ENCODE results near the gene YIF1B.
"Not testable (repeated sequence)": the region's sequence is repeated elsewhere in the genome, so short reads cannot be mapped to it uniquely, and the experiment has no call there.

Gene YIF1B, protein sequence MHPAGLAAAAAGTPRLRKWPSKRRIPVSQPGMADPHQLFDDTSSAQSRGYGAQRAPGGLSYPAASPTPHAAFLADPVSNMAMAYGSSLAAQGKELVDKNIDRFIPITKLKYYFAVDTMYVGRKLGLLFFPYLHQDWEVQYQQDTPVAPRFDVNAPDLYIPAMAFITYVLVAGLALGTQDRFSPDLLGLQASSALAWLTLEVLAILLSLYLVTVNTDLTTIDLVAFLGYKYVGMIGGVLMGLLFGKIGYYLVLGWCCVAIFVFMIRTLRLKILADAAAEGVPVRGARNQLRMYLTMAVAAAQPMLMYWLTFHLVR

GRCh38 chr19:38315657-38316476, at the start of gene YIF1B:
TSS of gene YIF1B (minus strand) at chr19:38315947. CDS start at chr19:38315917, 30 bp downstream.
- Histone ChIP-seq H3K27ac (ENCODE audit: low read depth, low read length) (peak within 1 kb of the TSS; percentile 94), H3K27me3 (ENCODE audit: control insufficient read depth in 5 of 5, insufficient read depth in 4 of 5, low read length in 5 of 5) (peaks cover 0 to 4% (median 0%) of the 10 kb centered on the region in 5 donors), H3K9ac (ENCODE audit: low read length in 5 of 5) (peak within 1 kb of the TSS in 4 of 5 donors; percentile 60 to 80 (median 69)), H3K4me1 (ENCODE audit: control insufficient read depth in 5 of 5, insufficient read depth in 5 of 5, low read length in 5 of 5) (peaks cover 2 to 54% (median 45%) of the 10 kb centered on the region in 5 donors), H3K9me3 (ENCODE audit: control insufficient read depth in 5 of 5, low read length in 5 of 5) (no peaks in the 10 kb centered on the region), H3K4me3 (ENCODE audit: low read depth in 1 of 5, low read length in 5 of 5) (peak within 1 kb of the TSS; percentile 61 to 84 (median 74)), H3K36me3 (ENCODE audit: control insufficient read depth in 5 of 5, insufficient read depth in 5 of 5, low read length in 5 of 5) (no peaks in the 10 kb centered on the region)

GRCh38 chr19:38362946-38363688, 47.4 kb upstream of the YIF1B start:
- not testable (repeated sequence) for H3K36me3 ChIP-seq (ENCODE audit: control insufficient read depth in 5 of 5, insufficient read depth in 5 of 5, low read length in 5 of 5); H3K9ac ChIP-seq (ENCODE audit: low read length in 5 of 5); H3K27ac ChIP-seq (ENCODE audit: low read depth, low read length); H3K9me3 ChIP-seq (ENCODE audit: control insufficient read depth in 5 of 5, low read length in 5 of 5)
- Histone ChIP-seq H3K27me3 (ENCODE audit: control insufficient read depth in 5 of 5, insufficient read depth in 4 of 5, low read length in 5 of 5) (peaks cover 8 to 43% (median 27%) of the 10 kb centered on the region in 5 donors), H3K4me1 (ENCODE audit: control insufficient read depth in 5 of 5, insufficient read depth in 5 of 5, low read length in 5 of 5) (peaks cover 2 to 19% (median 17%) of the 10 kb centered on the region in 5 donors), H3K4me3 (ENCODE audit: low read depth in 1 of 5, low read length in 5 of 5) (peak overlapping the region in 2 of 5 donors; percentile 64 to 71)

GRCh38 chr19:38362076-38362945, 46.6 kb upstream of the YIF1B start:
- no peaks in the 10 kb centered on the region for H3K9me3 ChIP-seq (ENCODE audit: control insufficient read depth in 5 of 5, low read length in 5 of 5)
- no peaks in the 10 kb centered on the region for H3K36me3 ChIP-seq (ENCODE audit: control insufficient read depth in 5 of 5, insufficient read depth in 5 of 5, low read length in 5 of 5)
- peak overlapping the region in 1 of 5 donors; percentile 25 for H3K9ac ChIP-seq (ENCODE audit: low read length in 5 of 5)
- peaks cover 2 to 19% (median 17%) of the 10 kb centered on the region in 5 donors for H3K4me1 ChIP-seq (ENCODE audit: control insufficient read depth in 5 of 5, insufficient read depth in 5 of 5, low read length in 5 of 5)
- no peak overlapping the region for H3K27ac ChIP-seq (ENCODE audit: low read depth, low read length)
- H3K27me3 ChIP-seq (ENCODE audit: control insufficient read depth in 5 of 5, insufficient read depth in 4 of 5, low read length in 5 of 5), result peaks cover 8 to 36% (median 27%) of the 10 kb centered on the region in 5 donors
- H3K4me3 ChIP-seq (ENCODE audit: low read depth in 1 of 5, low read length in 5 of 5), result peak overlapping the region; percentile 64 to 71 (median 69)

GRCh38 chr19:38361633-38362075, 45.9 kb upstream of the YIF1B start:
- no peak overlapping the region for H3K27ac ChIP-seq (ENCODE audit: low read depth, low read length)
- H3K4me1 ChIP-seq (ENCODE audit: control insufficient read depth in 5 of 5, insufficient read depth in 5 of 5, low read length in 5 of 5), result peaks cover 2 to 19% (median 17%) of the 10 kb centered on the region in 5 donors
- H3K4me3 ChIP-seq (ENCODE audit: low read depth in 1 of 5, low read length in 5 of 5), result peak overlapping the region; percentile 40 to 71 (median 68)
- no peaks in the 10 kb centered on the region for H3K36me3 ChIP-seq (ENCODE audit: control insufficient read depth in 5 of 5, insufficient read depth in 5 of 5, low read length in 5 of 5)
- H3K9ac ChIP-seq (ENCODE audit: low read length in 5 of 5), result peak overlapping the region in 3 of 5 donors; percentile 20 to 56 (median 52)
- H3K9me3 ChIP-seq (ENCODE audit: control insufficient read depth in 5 of 5, low read length in 5 of 5), result no peaks in the 10 kb centered on the region
- peaks cover 10 to 38% (median 27%) of the 10 kb centered on the region in 5 donors for H3K27me3 ChIP-seq (ENCODE audit: control insufficient read depth in 5 of 5, insufficient read depth in 4 of 5, low read length in 5 of 5)

DNA sequence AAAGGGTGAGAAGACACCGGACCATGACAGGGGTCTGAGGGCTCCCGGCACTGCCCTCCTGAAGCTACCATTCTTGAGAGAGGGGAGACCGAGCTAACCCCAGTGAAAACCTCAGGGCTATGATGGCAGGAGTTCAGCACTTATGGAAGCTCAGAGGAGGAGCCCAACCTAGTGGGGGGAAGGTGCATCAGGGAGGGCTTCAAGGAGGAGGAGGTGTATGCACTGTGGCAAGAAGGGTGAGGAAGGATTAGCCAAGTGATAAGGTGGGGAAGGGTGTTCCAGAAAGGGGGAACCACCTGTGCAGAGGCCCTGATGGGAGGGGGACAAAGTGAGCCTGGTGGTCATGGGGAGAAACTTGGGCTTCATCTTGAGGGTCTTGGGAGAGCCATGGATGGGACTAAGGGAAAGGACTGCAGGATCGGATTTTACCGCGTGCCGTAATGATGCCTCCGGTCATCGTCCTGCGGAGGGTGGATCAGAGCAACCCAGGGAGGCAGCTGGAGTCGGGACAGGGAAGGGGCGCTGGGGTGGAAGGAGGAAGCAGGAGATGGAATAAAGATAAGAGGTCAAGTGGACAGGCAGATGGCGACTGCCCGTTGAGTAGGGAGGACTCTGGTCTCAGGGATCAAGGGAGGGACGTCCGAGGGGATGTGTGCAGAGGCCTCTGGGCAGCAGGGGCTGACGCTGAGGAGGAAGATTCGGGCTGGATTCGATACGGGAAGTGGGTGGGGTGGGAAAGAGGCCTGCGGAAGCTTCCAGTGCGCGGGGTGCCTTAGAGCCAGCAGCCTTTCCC, 45.3 kb upstream of the YIF1B start:
- Histone ChIP-seq H3K9ac (ENCODE audit: low read length in 5 of 5) (peak overlapping the region in 3 of 5 donors; percentile 20 to 56 (median 52)), H3K27ac (ENCODE audit: low read depth, low read length) (no peak overlapping the region), H3K36me3 (ENCODE audit: control insufficient read depth in 5 of 5, insufficient read depth in 5 of 5, low read length in 5 of 5) (no peaks in the 10 kb centered on the region), H3K4me3 (ENCODE audit: low read depth in 1 of 5, low read length in 5 of 5) (peak overlapping the region; percentile 40 to 71 (median 64)), H3K4me1 (ENCODE audit: control insufficient read depth in 5 of 5, insufficient read depth in 5 of 5, low read length in 5 of 5) (peaks cover 2 to 19% (median 17%) of the 10 kb centered on the region in 5 donors), H3K9me3 (ENCODE audit: control insufficient read depth in 5 of 5, low read length in 5 of 5) (no peaks in the 10 kb centered on the region), H3K27me3 (ENCODE audit: control insufficient read depth in 5 of 5, insufficient read depth in 4 of 5, low read length in 5 of 5) (peaks cover 17 to 43% (median 32%) of the 10 kb centered on the region in 5 donors)

GRCh38 chr19:38360351-38360750, 44.6 kb upstream of the YIF1B start:
- no peak overlapping the region for H3K4me3 ChIP-seq (ENCODE audit: low read depth in 1 of 5, low read length in 5 of 5)
- H3K36me3 ChIP-seq (ENCODE audit: control insufficient read depth in 5 of 5, insufficient read depth in 5 of 5, low read length in 5 of 5), result no peaks in the 10 kb centered on the region
- no peaks in the 10 kb centered on the region for H3K9me3 ChIP-seq (ENCODE audit: control insufficient read depth in 5 of 5, low read length in 5 of 5)
- H3K27me3 ChIP-seq (ENCODE audit: control insufficient read depth in 5 of 5, insufficient read depth in 4 of 5, low read length in 5 of 5), result peaks cover 18 to 44% (median 32%) of the 10 kb centered on the region in 5 donors
- H3K27ac ChIP-seq (ENCODE audit: low read depth, low read length), result no peak overlapping the region
- peaks cover 2 to 19% (median 17%) of the 10 kb centered on the region in 5 donors for H3K4me1 ChIP-seq (ENCODE audit: control insufficient read depth in 5 of 5, insufficient read depth in 5 of 5, low read length in 5 of 5)
- H3K9ac ChIP-seq (ENCODE audit: low read length in 5 of 5), result no peak overlapping the region

- Histone ChIP-seq H3K9me3 (ENCODE audit: control insufficient read depth in 5 of 5, low read length in 5 of 5) (no peaks in the 10 kb centered on the region), H3K4me3 (ENCODE audit: low read depth in 1 of 5, low read length in 5 of 5) (no peak overlapping the region), H3K27ac (ENCODE audit: low read depth, low read length) (no peak overlapping the region), H3K4me1 (ENCODE audit: control insufficient read depth in 5 of 5, insufficient read depth in 5 of 5, low read length in 5 of 5) (peaks cover 2 to 19% (median 17%) of the 10 kb centered on the region in 5 donors), H3K27me3 (ENCODE audit: control insufficient read depth in 5 of 5, insufficient read depth in 4 of 5, low read length in 5 of 5) (peaks cover 20 to 44% (median 32%) of the 10 kb centered on the region in 5 donors), H3K9ac (ENCODE audit: low read length in 5 of 5) (no peak overlapping the region), H3K36me3 (ENCODE audit: control insufficient read depth in 5 of 5, insufficient read depth in 5 of 5, low read length in 5 of 5) (no peaks in the 10 kb centered on the region)
Measured at GRCh38 chr19:38359242-38360021, 43.7 kb upstream of the YIF1B start.

- H3K27ac ChIP-seq (ENCODE audit: low read depth, low read length), result no peak overlapping the region
- H3K36me3 ChIP-seq (ENCODE audit: control insufficient read depth in 5 of 5, insufficient read depth in 5 of 5, low read length in 5 of 5), result no peaks in the 10 kb centered on the region
- no peaks in the 10 kb centered on the region for H3K9me3 ChIP-seq (ENCODE audit: control insufficient read depth in 5 of 5, low read length in 5 of 5)
- H3K4me1 ChIP-seq (ENCODE audit: control insufficient read depth in 5 of 5, insufficient read depth in 5 of 5, low read length in 5 of 5), result peaks cover 2 to 19% (median 17%) of the 10 kb centered on the region in 5 donors
- no peak overlapping the region for H3K4me3 ChIP-seq (ENCODE audit: low read depth in 1 of 5, low read length in 5 of 5)
- peaks cover 24 to 47% (median 35%) of the 10 kb centered on the region in 5 donors for H3K27me3 ChIP-seq (ENCODE audit: control insufficient read depth in 5 of 5, insufficient read depth in 4 of 5, low read length in 5 of 5)
- H3K9ac ChIP-seq (ENCODE audit: low read length in 5 of 5), result no peak overlapping the region
Measured at GRCh38 chr19:38358071-38358470, 42.3 kb upstream of the YIF1B start.

All from subcutaneous abdominal adipose tissue (tissue), 5 donors.